Stimulated activated CD4-positive, alpha-beta T cell treated with anti-CD3 and anti-CD28 coated beads, Interleukin-1b, Interleukin-23, amount 100 ng/mL, for 48 hours (primary cell): ENCODE measurements around the gene DDX1.

Experiments used
- DNase-seq: peaks from one replicate; pipeline ENCODE4 v3.0.0-alpha.2; 2020

Gene DDX1

GRCh38 chr2:15665067-15665942 is 73.6 kb downstream of the DDX1 start:
- no peak for DNase-seq

DNA sequence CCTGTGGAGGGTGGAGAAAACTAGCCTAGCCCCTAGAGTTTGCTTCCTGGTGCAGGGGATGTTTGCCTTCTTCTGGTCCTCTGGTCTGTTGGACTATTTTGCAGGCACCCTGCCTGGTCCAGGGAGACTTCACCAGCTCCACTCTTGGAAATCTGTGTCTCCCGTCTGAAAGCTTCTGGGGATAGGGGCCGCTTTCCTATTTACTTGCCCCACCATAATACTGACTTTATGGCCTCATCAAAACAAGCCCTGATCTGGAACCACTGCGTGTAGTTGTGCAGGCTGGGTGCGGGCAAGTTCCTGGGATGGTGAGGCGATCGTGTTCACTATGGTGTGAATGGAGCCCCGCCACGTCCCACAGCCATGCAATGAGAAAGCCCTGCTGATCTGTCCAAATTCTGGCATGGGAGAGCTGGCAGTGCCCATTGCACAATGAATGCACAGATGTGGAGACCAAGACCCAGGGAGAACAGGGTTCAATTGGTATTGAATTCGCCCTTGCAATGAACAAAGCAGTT is 74.3 kb downstream of the DDX1 start:
- DNase-seq = no peak

GRCh38 chr2:15666861-15667808 is 75.5 kb downstream of the DDX1 start:
- no peak for DNase-seq

DNA sequence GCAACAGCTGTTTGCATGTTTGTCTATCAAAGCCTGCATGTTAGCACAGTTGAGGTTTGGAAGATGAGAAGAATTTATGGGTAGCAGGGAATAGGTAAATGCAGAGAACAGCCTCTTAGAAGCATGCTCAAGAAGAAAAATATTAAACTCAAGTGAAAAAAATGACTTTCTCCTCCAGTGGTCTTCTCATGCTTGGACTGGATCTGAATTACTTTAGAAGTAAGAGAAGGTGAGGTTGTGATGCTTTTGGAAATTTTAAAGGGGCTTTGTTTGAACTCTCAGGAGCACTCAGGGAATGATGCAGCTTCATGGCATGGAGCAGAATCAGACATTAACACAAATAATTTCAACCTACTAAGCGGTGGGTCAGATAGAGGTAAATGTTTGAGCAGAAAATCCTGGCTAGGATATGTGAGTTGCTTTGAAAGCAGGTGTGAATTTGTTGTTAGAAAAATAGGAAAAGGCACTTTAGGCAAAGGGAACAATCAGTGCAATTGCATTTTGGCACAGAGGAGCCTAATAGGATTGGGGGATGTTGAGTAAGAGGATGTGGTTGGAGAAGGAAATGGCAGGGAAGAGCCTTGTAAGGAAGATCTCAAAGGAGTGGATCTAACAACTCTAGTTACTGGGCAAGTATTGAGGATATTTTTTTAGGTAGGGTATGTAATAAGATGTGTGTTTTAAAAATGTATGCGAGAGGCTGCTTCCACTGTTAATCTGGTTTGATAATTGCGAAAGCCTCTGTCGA is 76.3 kb downstream of the DDX1 start:
- DNase-seq = no peak

GRCh38 chr2:15668611-15669305 is 77.1 kb downstream of the DDX1 start:
- DNase-seq = no peak

GRCh38 chr2:15669375-15669910 is 77.8 kb downstream of the DDX1 start:
- DNase-seq = no peak

- DNase-seq = no peak
Observed at GRCh38 chr2:15670469-15670868, 78.8 kb downstream of the DDX1 start.

- no peak for DNase-seq
Observed at GRCh38 chr2:15670981-15671380, 79.3 kb downstream of the DDX1 start.

DNA sequence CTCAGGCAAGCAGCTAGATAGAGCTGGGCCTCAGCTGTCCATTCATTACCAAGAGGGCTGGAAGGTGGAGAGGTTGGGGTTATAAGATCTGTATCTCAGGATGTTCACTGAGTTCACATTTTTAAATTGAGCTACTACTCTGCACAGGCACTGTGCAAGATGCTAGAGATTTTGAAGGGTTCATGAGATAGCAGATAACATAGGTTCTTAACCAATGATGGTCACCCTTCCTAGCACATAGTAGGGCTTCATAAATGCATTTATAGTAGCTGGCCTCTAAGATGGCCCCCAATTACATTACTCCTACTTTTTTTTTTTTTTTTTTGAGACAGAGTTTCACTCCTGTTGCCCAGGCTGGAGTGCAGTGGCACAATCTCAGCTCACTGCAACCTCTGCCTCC is 79.7 kb downstream of the DDX1 start:
- no peak for DNase-seq

GRCh38 chr2:15671842-15672815 is 80.5 kb downstream of the DDX1 start:
- DNase-seq = no peak

- no peak for DNase-seq
Observed at GRCh38 chr2:15672961-15673918, 81.6 kb downstream of the DDX1 start.

GRCh38 chr2:15673919-15674636 is 82.4 kb downstream of the DDX1 start:
- no peak for DNase-seq

GRCh38 chr2:15674637-15675455 is 83.2 kb downstream of the DDX1 start:
- DNase-seq = no peak

GRCh38 chr2:15675456-15676195 is 84.0 kb downstream of the DDX1 start:
- DNase-seq = no peak

GRCh38 chr2:15677141-15677843 is 85.6 kb downstream of the DDX1 start:
- no peak for DNase-seq

DNA sequence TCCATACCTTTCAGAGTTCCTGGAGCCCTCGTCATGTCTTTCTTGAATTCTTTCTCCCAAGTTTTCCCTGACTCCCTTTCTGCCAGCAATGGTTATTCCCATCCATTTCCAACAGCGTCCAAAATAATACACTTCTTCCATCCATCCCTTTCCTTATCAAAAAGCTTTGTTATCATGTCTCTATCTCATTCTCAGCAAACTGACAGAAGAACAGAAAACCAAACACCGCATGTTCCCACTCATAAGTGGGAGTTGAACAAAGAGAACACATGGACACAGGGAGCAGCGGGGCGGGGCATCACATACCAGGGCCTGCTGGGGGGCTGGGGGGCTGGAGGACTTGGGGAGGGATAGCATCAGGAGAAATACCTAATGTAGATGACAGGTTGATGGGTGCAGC is 86.7 kb downstream of the DDX1 start:
- DNase-seq = no peak
